ENCODE data around the gene MORF4L2. TPM values are rescaled to one million over a fixed set of nuclear protein-coding genes. Genes with fewer than 3 reads are reported as not detected.

The MORF4L2 gene
- total and polyA plus RNA-seq, 2 of the 8 experiments (the other 6 are each of a cell fraction or from before 2014, with no cell fraction given): 235 to 373 TPM

DNA sequence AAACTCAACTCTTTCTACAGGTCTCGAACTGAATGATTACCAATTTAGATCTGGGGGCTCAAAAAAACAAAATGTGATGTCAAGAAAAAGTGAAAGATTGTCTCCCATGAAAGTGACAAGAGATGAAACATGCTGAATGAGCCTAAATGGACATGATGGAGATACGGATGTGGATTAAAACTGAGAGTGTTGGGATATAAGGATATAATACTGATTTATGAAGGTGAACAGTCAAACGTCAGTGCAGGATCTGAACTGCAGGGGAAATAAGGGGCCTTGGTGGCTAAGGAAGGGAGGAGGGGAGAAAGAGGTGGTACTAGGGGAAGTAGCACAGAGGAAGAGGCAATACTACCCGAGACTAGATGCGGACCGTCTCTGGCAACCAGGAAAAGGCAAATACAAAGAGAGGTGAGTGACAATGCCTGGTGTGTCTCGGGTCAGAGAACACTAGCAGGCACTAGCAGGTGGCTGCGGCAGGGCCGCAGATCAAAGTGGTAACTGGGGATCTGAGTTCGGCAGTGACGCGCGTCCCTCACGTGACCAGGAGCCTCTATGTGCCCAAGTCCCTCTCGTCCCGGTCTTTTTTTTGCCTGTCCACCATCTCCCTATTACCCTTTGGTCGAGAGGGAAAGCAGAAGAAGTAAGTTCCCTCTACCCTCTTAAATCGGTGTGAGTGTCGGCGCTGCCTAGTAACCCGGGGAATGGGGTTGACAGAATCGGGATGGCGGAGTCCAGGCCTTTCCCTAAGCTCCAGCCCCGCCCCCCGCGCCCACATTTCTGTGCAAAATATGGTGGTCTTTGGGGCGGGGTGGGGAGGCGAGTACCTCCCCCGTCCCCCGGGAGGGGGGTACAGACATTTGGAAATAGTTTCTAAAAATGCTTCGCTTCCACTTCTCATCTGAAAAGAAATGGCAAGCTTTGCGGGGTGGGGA, 57.8 kb downstream of the MORF4L2 start, which contains the start of gene TCEAL1:
TCEAL1 (plus strand) TSS at position 590 of the 932 bp plus-strand sequence. CDS start 942 bp downstream, outside the sequence.
- H3K23ac ChIP-seq (ENCODE audit: insufficient read length): no peak within 1 kb of the TSS
- ChIA-PET POLR2A (ENCODE audit: partially characterized antibody) (interaction anchor here (0.5 to 1.7 kb wide), 5 partner anchors 11 to 59 kb away, joined by 3 to 7 read pairs (median 4); no protein-coding TSS in a partner anchor), CTCF (ENCODE audit: partially characterized antibody) (interaction anchor here (0.7 kb wide), 1 partner anchor 33 kb away, joined by 3 read pairs; no protein-coding TSS in a partner anchor)
- H4K20me1 ChIP-seq (replicated peaks in 1 of 2; ENCODE audit: control insufficient read depth in 1 of 2, insufficient read depth in 2 of 2, low read length in 2 of 2): no peaks in the 10 kb centered on the region
- H3K9ac ChIP-seq (replicated peaks in 1 of 4; ENCODE audit: extremely low read depth in 1 of 4, low read depth in 3 of 4, low read length in 3 of 4): peak within 1 kb of the TSS in 3 of 4 experiments; percentile 29 to 65 (median 61); a peak in 6 of 7 replicates
- no peaks in the 10 kb centered on the region for H3K9me3 ChIP-seq (ENCODE audit: insufficient read depth in 2 of 2, low read depth in 1 of 2, low read length in 1 of 2)
- peak within 1 kb of the TSS; percentile 92 for H3K56ac ChIP-seq (replicated peaks; ENCODE audit: insufficient read length, low read depth, low read length)
- DNase-seq (ENCODE audit: low read depth in 1 of 2, low spot score in 2 of 2) (peak in 1 of 2 experiments; percentile 65), FAIRE-seq (no peak)
- H3K4ac ChIP-seq (replicated peaks; ENCODE audit: insufficient read length, low read depth, low read length): no peak within 1 kb of the TSS
- 6% methylated on average over 25 of the region's 32 CpGs; no CpG with 5 or more reads in 1 of the 2 experiments for WGBS, 2 experiments (ENCODE audit: extremely low coverage in 1 of 2, insufficient coverage in 1 of 2, insufficient read length in 1 of 2, insufficient replicate concordance in 2 of 2, low coverage in 1 of 2, low lambda C conversion rate in 2 of 2, missing lambda C conversion rate in 1 of 2)
- no peak within 1 kb of the TSS for H4K8ac ChIP-seq (ENCODE audit: extremely low read depth, insufficient read depth, low read length)
- H2AK5ac ChIP-seq (ENCODE audit: low read depth, low read length): no peak within 1 kb of the TSS
- no peak within 1 kb of the TSS for H2BK120ac ChIP-seq (replicated peaks; ENCODE audit: low read depth, low read length)
- no peaks in the 10 kb centered on the region for H3K36me3 ChIP-seq (ENCODE audit: control insufficient read depth in 2 of 4, insufficient read depth in 4 of 4, low read length in 3 of 4)
- H3K18ac ChIP-seq (ENCODE audit: extremely low read depth, low read length): peak within 1 kb of the TSS; percentile 60
- H3K79me2 ChIP-seq (ENCODE audit: control insufficient read depth in 1 of 2, insufficient read depth in 2 of 2, low read length in 2 of 2): no peaks in the 10 kb centered on the region
- no peak within 1 kb of the TSS for H2BK20ac ChIP-seq (ENCODE audit: low read length)
- H3K27me3 ChIP-seq (replicated peaks in 1 of 4; ENCODE audit: control insufficient read depth in 3 of 4, extremely low read depth in 1 of 4, insufficient read depth in 3 of 4, low read length in 3 of 4): no peaks in the 10 kb centered on the region
- no peak within 1 kb of the TSS for H4K91ac ChIP-seq (replicated peaks; ENCODE audit: insufficient read length, low read length)
- H2AFZ ChIP-seq (ENCODE audit: low read length): peak within 1 kb of the TSS; percentile 49
- H2BK12ac ChIP-seq (ENCODE audit: low read depth, low read length): no peak within 1 kb of the TSS
- H3K4me2 ChIP-seq (ENCODE audit: insufficient read depth in 1 of 2, low read depth in 2 of 2, low read length in 2 of 2): peak within 1 kb of the TSS; percentile 66 to 92
- no peak within 1 kb of the TSS; the same call in 1 of the 2 replicates for H2BK5ac ChIP-seq (ENCODE audit: low read depth, low read length)
- H3K4me3 ChIP-seq (ENCODE audit: extremely low read depth in 1 of 4, insufficient read depth in 2 of 4, low read depth in 3 of 4, low read length in 4 of 4): peak within 1 kb of the TSS; percentile 44 to 92 (median 70)
- H3K14ac ChIP-seq (ENCODE audit: insufficient read length): no peak within 1 kb of the TSS
- no peaks in the 10 kb centered on the region for H3K4me1 ChIP-seq (replicated peaks in 1 of 4; ENCODE audit: control insufficient read depth in 3 of 4, insufficient read depth in 4 of 4, low read length in 3 of 4)
- H3K23me2 ChIP-seq (ENCODE audit: low read depth, low read length): 0 out of 2 replicates have a peak, but pooled peaks cover 5% of the 10 kb centered on the region
- H2BK15ac ChIP-seq (ENCODE audit: low read length): no peak within 1 kb of the TSS; the same call in 1 of the 2 replicates
- H3K79me1 ChIP-seq (ENCODE audit: low read depth, low read length): no peaks in the 10 kb centered on the region
- H3K27ac ChIP-seq (ENCODE audit: low read depth, low read length): peak within 1 kb of the TSS; percentile 55; the same call in 1 of the 2 replicates
- peak within 1 kb of the TSS; percentile 97 for H4K5ac ChIP-seq (ENCODE audit: insufficient read length, low read depth, low read length)
- TF ChIP-seq SP4 (IDR thresholded peaks at IDR 0.05; ENCODE audit: low read length) (no peak), SAP30 (IDR thresholded peaks at IDR 0.05; ENCODE audit: insufficient read depth, insufficient replicate concordance, low read length) (peak; percentile 56), NANOG (IDR thresholded peaks at IDR 0.05; ENCODE audit: insufficient read depth, low read depth, low read length, poor library complexity, severe bottlenecking) (no peak), ASH2L (IDR thresholded peaks at IDR 0.05; ENCODE audit: low read length) (peak; percentile 13), BRCA1 (IDR thresholded peaks at IDR 0.05; ENCODE audit: low read depth, low read length) (no peak), ZNF274 (IDR thresholded peaks at IDR 0.05; ENCODE audit: borderline replicate concordance, extremely low read depth, low read length) (no peak)
- TF ChIP-seq, protein P1, sequence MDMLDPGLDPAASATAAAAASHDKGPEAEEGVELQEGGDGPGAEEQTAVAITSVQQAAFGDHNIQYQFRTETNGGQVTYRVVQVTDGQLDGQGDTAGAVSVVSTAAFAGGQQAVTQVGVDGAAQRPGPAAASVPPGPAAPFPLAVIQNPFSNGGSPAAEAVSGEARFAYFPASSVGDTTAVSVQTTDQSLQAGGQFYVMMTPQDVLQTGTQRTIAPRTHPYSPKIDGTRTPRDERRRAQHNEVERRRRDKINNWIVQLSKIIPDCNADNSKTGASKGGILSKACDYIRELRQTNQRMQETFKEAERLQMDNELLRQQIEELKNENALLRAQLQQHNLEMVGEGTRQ (IDR thresholded peaks at IDR 0.05; ENCODE audit: low read length): peak; percentile 82
- TF ChIP-seq, protein P2, sequence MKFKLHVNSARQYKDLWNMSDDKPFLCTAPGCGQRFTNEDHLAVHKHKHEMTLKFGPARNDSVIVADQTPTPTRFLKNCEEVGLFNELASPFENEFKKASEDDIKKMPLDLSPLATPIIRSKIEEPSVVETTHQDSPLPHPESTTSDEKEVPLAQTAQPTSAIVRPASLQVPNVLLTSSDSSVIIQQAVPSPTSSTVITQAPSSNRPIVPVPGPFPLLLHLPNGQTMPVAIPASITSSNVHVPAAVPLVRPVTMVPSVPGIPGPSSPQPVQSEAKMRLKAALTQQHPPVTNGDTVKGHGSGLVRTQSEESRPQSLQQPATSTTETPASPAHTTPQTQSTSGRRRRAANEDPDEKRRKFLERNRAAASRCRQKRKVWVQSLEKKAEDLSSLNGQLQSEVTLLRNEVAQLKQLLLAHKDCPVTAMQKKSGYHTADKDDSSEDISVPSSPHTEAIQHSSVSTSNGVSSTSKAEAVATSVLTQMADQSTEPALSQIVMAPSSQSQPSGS (IDR thresholded peaks at IDR 0.05; ENCODE audit: low read length): no peak
